H1 (cell line): ENCODE results near the gene CNOT3. TPM values are rescaled to one million over a fixed set of nuclear protein-coding genes. Genes with fewer than 3 reads are reported as not detected.

Experiments
- CTCF ChIA-PET: fragments of 300-600 bp; sonication (Branson Sonifier 250); formaldehyde crosslinking; loops from one replicate; lab custom pipeline; 2021; ENCODE audit not compliant: partially characterized antibody; lab: Charles Lee
- POLR2A ChIA-PET: fragments of 300-600 bp; sonication (Branson Sonifier 250); formaldehyde crosslinking; loops from one replicate; lab custom pipeline; 2021; ENCODE audit warnings: inconsistent platforms; ENCODE audit not compliant: partially characterized antibody; lab: Charles Lee
- DNase-seq, 2 experiments: peaks; one replicate each; pipeline versions ENCODE4 v3.0.0 to v3.0.0-alpha.2; 2010 to 2022; ENCODE audit warnings: low spot score in 2 of 2, low read depth in 1 of 2, mixed read lengths in 1 of 2
- FAIRE-seq: peaks from 2 replicates; lab custom pipeline; 2011; peaks lifted over from hg19 to GRCh38; lab: Jason Lieb, UNC
- H2AFZ ChIP-seq: 2 replicates; pipeline ENCODE4 v1.8.1; 2012; ENCODE audit warnings: low read length, inconsistent platforms
- H2AK5ac ChIP-seq: 2 replicates; pipeline ENCODE4 v1.6.1; 2013; ENCODE audit warnings: low read depth, low read length
- H2BK120ac ChIP-seq: replicated peaks from 2 replicates; pipeline ENCODE3; 2013; ENCODE audit warnings: low read depth, low read length, inconsistent platforms
- H2BK12ac ChIP-seq: 2 replicates; pipeline ENCODE4 v1.6.1; 2013; ENCODE audit warnings: low read depth, low read length
- H2BK15ac ChIP-seq: 2 replicates; pipeline ENCODE4 v1.6.1; 2013; ENCODE audit warnings: low read length
- H2BK20ac ChIP-seq: 2 replicates; pipeline ENCODE4 v1.6.1; 2013; ENCODE audit warnings: low read length
- H2BK5ac ChIP-seq: 2 replicates; pipeline ENCODE4 v1.6.1; 2013; ENCODE audit warnings: low read depth, low read length
- H3K14ac ChIP-seq: 2 replicates; pipeline ENCODE4 v1.6.1; 2013; ENCODE audit warnings: inconsistent platforms; ENCODE audit not compliant: insufficient read length
- H3K18ac ChIP-seq: 2 replicates; pipeline ENCODE4 v1.6.1; 2013; ENCODE audit warnings: low read length; ENCODE audit errors: extremely low read depth
- H3K23ac ChIP-seq: 2 replicates; pipeline ENCODE4 v1.6.1; 2013; ENCODE audit warnings: inconsistent platforms; ENCODE audit not compliant: insufficient read length
- H3K23me2 ChIP-seq: 2 replicates; pipeline ENCODE4 v1.6.1; 2013; ENCODE audit warnings: low read depth, low read length
- H3K27ac ChIP-seq: 2 replicates; pipeline ENCODE4 v1.6.1; 2011; ENCODE audit warnings: low read depth, low read length, inconsistent platforms
- H3K27me3 ChIP-seq, 4 experiments: replicated peaks in 1 of 4; 1 replicate in 1 of 4; 2 replicates in 3 of 4; pipeline versions ENCODE4 v1.6.1 to v1.8.1; 2011 to 2013; ENCODE audit warnings: low read length in 3 of 4, mild to moderate bottlenecking in 3 of 4, inconsistent platforms in 2 of 4, mixed read lengths in 2 of 4, moderate library complexity in 1 of 4; ENCODE audit not compliant: control insufficient read depth in 3 of 4, insufficient read depth in 3 of 4; ENCODE audit errors: extremely low read depth in 1 of 4
- H3K36me3 ChIP-seq, 4 experiments: 2 replicates each; pipeline versions ENCODE4 v1.6.1 to v1.8.1; 2011 to 2013; ENCODE audit warnings: mild to moderate bottlenecking in 4 of 4, low read length in 3 of 4, moderate library complexity in 2 of 4, control low read depth in 1 of 4, inconsistent platforms in 1 of 4; ENCODE audit not compliant: insufficient read depth in 4 of 4, control insufficient read depth in 2 of 4
- H3K4ac ChIP-seq: replicated peaks from 2 replicates; pipeline ENCODE3; 2013; ENCODE audit warnings: low read length, low read depth, mixed read lengths, inconsistent platforms; ENCODE audit not compliant: insufficient read length
- H3K4me1 ChIP-seq, 4 experiments: replicated peaks in 1 of 4; 1 replicate in 1 of 4; 2 replicates in 3 of 4; pipeline versions ENCODE4 v1.6.1 to v1.8.1; 2011 to 2013; ENCODE audit warnings: low read length in 3 of 4, inconsistent platforms in 2 of 4, mixed read lengths in 1 of 4; ENCODE audit not compliant: insufficient read depth in 4 of 4, control insufficient read depth in 3 of 4
- H3K4me2 ChIP-seq, 2 experiments: 2 replicates each; pipeline versions ENCODE4 v1.6.1 to v1.8.1; 2011 to 2013; ENCODE audit warnings: low read depth in 2 of 2, low read length in 2 of 2, control low read depth in 1 of 2, inconsistent platforms in 1 of 2, mild to moderate bottlenecking in 1 of 2; ENCODE audit not compliant: insufficient read depth in 1 of 2
- H3K4me3 ChIP-seq, 4 experiments: fragments of 200-600, 300-600 bp in 1 of 4; sonication (generic), shearing (Covaris generic), sonication (Bioruptor Twin) in 1 of 4; 2 replicates each; pipeline versions ENCODE4 v1.5.1 to v1.8.1; 2011 to 2016; ENCODE audit warnings: low read length in 4 of 4, low read depth in 3 of 4, control low read depth in 2 of 4, inconsistent platforms in 2 of 4, mild to moderate bottlenecking in 2 of 4, mixed read lengths in 1 of 4, moderate library complexity in 1 of 4; ENCODE audit not compliant: insufficient read depth in 2 of 4; ENCODE audit errors: extremely low read depth in 1 of 4
- H3K56ac ChIP-seq: replicated peaks from 2 replicates; pipeline ENCODE3; 2013; ENCODE audit warnings: low read depth, mild to moderate bottlenecking, mixed read lengths, low read length, inconsistent platforms; ENCODE audit not compliant: insufficient read length
- H3K79me1 ChIP-seq: 2 replicates; pipeline ENCODE4 v1.6.1; 2013; ENCODE audit warnings: low read depth, low read length, control low read depth
- H3K79me2 ChIP-seq, 2 experiments: 2 replicates each; pipeline versions ENCODE4 v1.6.1 to v1.8.1; 2012 to 2013; ENCODE audit warnings: low read length in 2 of 2, mild to moderate bottlenecking in 2 of 2, inconsistent platforms in 1 of 2; ENCODE audit not compliant: insufficient read depth in 2 of 2, control insufficient read depth in 1 of 2
- H3K9ac ChIP-seq, 4 experiments: replicated peaks in 1 of 4; 1 replicate in 1 of 4; 2 replicates in 3 of 4; pipeline versions ENCODE4 v1.6.1 to v1.8.1; 2011 to 2013; ENCODE audit warnings: low read depth in 3 of 4, low read length in 3 of 4, control low read depth in 2 of 4, mild to moderate bottlenecking in 2 of 4, moderate library complexity in 2 of 4, inconsistent platforms in 1 of 4; ENCODE audit errors: extremely low read depth in 1 of 4
- H3K9me3 ChIP-seq, 2 experiments: 2 replicates each; pipeline versions ENCODE4 v1.6.1 to v1.8.1; 2012 to 2013; ENCODE audit warnings: mild to moderate bottlenecking in 2 of 2, moderate library complexity in 2 of 2, control low read depth in 1 of 2, inconsistent platforms in 1 of 2, low read depth in 1 of 2, low read length in 1 of 2, mixed read lengths in 1 of 2; ENCODE audit not compliant: insufficient read depth in 2 of 2
- H4K20me1 ChIP-seq, 2 experiments: replicated peaks in 1 of 2; 2 replicates each; pipeline versions ENCODE3 to v1.8.1; 2011 to 2013; ENCODE audit warnings: inconsistent platforms in 2 of 2, low read length in 2 of 2, mild to moderate bottlenecking in 1 of 2; ENCODE audit not compliant: insufficient read depth in 2 of 2, control insufficient read depth in 1 of 2
- H4K5ac ChIP-seq: 2 replicates; pipeline ENCODE4 v1.6.1; 2013; ENCODE audit warnings: low read length, low read depth, mixed read lengths, inconsistent platforms; ENCODE audit not compliant: insufficient read length
- H4K8ac ChIP-seq: 2 replicates; pipeline ENCODE4 v1.8.0; 2013; ENCODE audit warnings: mild to moderate bottlenecking, moderate library complexity, low read length, inconsistent platforms; ENCODE audit not compliant: insufficient read depth; ENCODE audit errors: extremely low read depth
- H4K91ac ChIP-seq: replicated peaks from 2 replicates; pipeline ENCODE3; 2013; ENCODE audit warnings: low read length, mixed read lengths, inconsistent platforms; ENCODE audit not compliant: insufficient read length
- BACH1 ChIP-seq: IDR thresholded peaks from 2 replicates; pipeline ENCODE4 v1.6.1; 2012; ENCODE audit warnings: low read length, improper control_type of control experiment
- CBX8 ChIP-seq: fragments of 300-800, 300-1000 bp; sonication (generic); IDR thresholded peaks from 2 replicates; pipeline ENCODE4 v1.7.1; 2016; ENCODE audit warnings: low read depth, low read length, borderline replicate concordance
- CREB1 ChIP-seq: IDR thresholded peaks from 2 replicates; pipeline ENCODE4 v1.6.1; 2012; ENCODE audit warnings: inconsistent platforms
- HDAC6 ChIP-seq: IDR thresholded peaks from one replicate; pipeline ENCODE4 v1.7.1; 2012; ENCODE audit warnings: low read depth, mild to moderate bottlenecking, inconsistent platforms, low read length, moderate library complexity
- JUN ChIP-seq: IDR thresholded peaks from 2 replicates; pipeline ENCODE4 v1.6.1; 2011; ENCODE audit warnings: low read depth, mild to moderate bottlenecking, improper control_type of control experiment, low read length
- JUND ChIP-seq: IDR thresholded peaks from 2 replicates; pipeline ENCODE4 v1.6.1; 2011; ENCODE audit warnings: mild to moderate bottlenecking, improper control_type of control experiment, low read length
- RBBP5 ChIP-seq: IDR thresholded peaks from 2 replicates; pipeline ENCODE4 v1.7.1; 2012; ENCODE audit warnings: low read depth, mild to moderate bottlenecking, inconsistent platforms, low read length, moderate library complexity, borderline replicate concordance
- SAP30 ChIP-seq: fragments of 300-600 bp; sonication (generic); IDR thresholded peaks from 2 replicates; pipeline ENCODE4 v1.7.1; 2012; ENCODE audit warnings: low read length, moderate library complexity, mild to moderate bottlenecking, inconsistent platforms; ENCODE audit not compliant: insufficient read depth, insufficient replicate concordance
- SP1 ChIP-seq: IDR thresholded peaks from 2 replicates; pipeline ENCODE4 v1.6.1; 2011; ENCODE audit warnings: low read depth, low read length
- WGBS, 2 experiments: shearing (Covaris generic) in 1 of 2; methylation state at CpG; one replicate each; pipeline versions ENCODE4 v1.1.6 to v1.1.7; 2013 to 2015; ENCODE audit warnings: low lambda C conversion rate in 2 of 2, mixed read lengths in 2 of 2, inconsistent platforms in 1 of 2, low coverage in 1 of 2, missing lambda C conversion rate in 1 of 2; ENCODE audit not compliant: insufficient replicate concordance in 2 of 2, insufficient coverage in 1 of 2, insufficient read length in 1 of 2; ENCODE audit errors: extremely low coverage in 1 of 2, missing lambda C conversion rate in 1 of 2; 5-methylcytosine and 5-hydroxymethylcytosine counted together
- polyA plus RNA-seq, 7 experiments: library from polyadenylated mRNA; depleted of rRNA in 3 of 7; stranded (reverse) in 5 of 7; unstranded in 2 of 7; fragments of >200 nt in 5 of 7; fragments of 200-250 nt in 2 of 7; gene quantifications; 1 replicate in 5 of 7; 2 replicates in 1 of 7; 4 replicates in 1 of 7; pipeline versions ENCODE4 v1.2.1 to v1.2.3, GENCODE V29; 2011 to 2013; ENCODE audit warnings: missing spikeins in 2 of 7, mixed read lengths in 2 of 7
- total RNA-seq: library from RNA; stranded (reverse); fragmentation: NEBNext Ultra II Directional; extraction: Animal tissue kit (Norgen Biotek cat#: 25700); gene quantifications from 2 replicates; pipeline ENCODE4 v1.2.1, GENCODE V29; 2021
- TF ChIP-seq, protein P1 (sequence below): IDR thresholded peaks from 2 replicates; pipeline ENCODE4 v1.6.1; 2012; ENCODE audit warnings: low read length, inconsistent platforms
- TF ChIP-seq, protein P2 (sequence below): IDR thresholded peaks from 2 replicates; pipeline ENCODE4 v1.6.1; 2012; ENCODE audit warnings: inconsistent platforms

The CNOT3 gene
- total and polyA plus RNA-seq, 2 of the 8 experiments (the other 6 are each of a cell fraction or from before 2014, with no cell fraction given), result 21.2 to 86.4 TPM

DNA sequence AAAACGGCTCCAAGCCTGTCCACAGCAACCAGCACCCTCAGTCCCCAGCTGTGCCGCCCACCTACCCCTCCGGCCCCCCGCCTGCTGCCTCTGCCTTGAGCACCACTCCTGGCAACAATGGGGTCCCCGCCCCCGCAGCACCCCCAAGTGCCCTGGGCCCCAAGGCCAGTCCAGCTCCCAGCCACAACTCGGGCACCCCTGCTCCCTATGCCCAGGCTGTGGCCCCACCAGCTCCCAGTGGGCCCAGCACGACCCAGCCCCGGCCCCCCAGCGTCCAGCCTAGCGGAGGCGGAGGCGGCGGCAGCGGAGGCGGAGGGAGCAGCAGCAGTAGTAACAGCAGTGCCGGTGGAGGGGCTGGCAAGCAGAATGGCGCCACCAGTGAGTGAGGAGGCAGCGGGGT is 10.6 kb downstream of the CNOT3 start:
- Histone ChIP-seq H2BK5ac (no peak overlapping the region), H3K79me1 (no peaks in the 10 kb centered on the region; the same call in 1 of the 2 replicates), H4K5ac (no peak overlapping the region), H4K91ac (no peak overlapping the region), H3K9ac (no peak overlapping the region), H2BK15ac (no peak overlapping the region), H3K4me3 (no peak overlapping the region), H3K4me2 (no peak overlapping the region), H3K18ac (no peak overlapping the region), H2BK12ac (no peak overlapping the region), H3K4ac (no peak overlapping the region), H3K79me2 (no peaks in the 10 kb centered on the region), H3K4me1 (no peaks in the 10 kb centered on the region), H2BK20ac (no peak overlapping the region), H3K27me3 (no peaks in the 10 kb centered on the region), H3K9me3 (no peaks in the 10 kb centered on the region), H3K27ac (no peak overlapping the region), H2AK5ac (no peak overlapping the region), H2AFZ (no peak overlapping the region), H3K36me3 (peaks cover 51 to 95% (median 83%) of the 10 kb centered on the region in 4 experiments), H3K23ac (no peak overlapping the region), H2BK120ac (no peak overlapping the region), H4K20me1 (peaks cover 22 to 37% of the 10 kb centered on the region in 2 experiments), H3K14ac (no peak overlapping the region), H3K23me2 (no peaks in the 10 kb centered on the region), H3K56ac (no peak overlapping the region), H4K8ac (no peak overlapping the region; the same call in 1 of the 2 replicates)
- CTCF ChIA-PET, result interaction anchor here (1.1 to 2.3 kb wide), 2 partner anchors 9 kb away, joined by 3 to 6 read pairs; no protein-coding TSS in a partner anchor
- FAIRE-seq (no peak), DNase-seq (no peak)
- WGBS, 2 experiments, result 93% methylated on average over 14 of the region's 19 CpGs; no CpG with 5 or more reads in 1 of the 2 experiments
- POLR2A ChIA-PET, result interaction anchor here (0.8 to 14.8 kb wide), 7 partner anchors 9 to 55 kb away, joined by 3 to 348 read pairs (median 3); partner anchors contain the start of genes CNOT3 and LENG1
- TF ChIP-seq JUN, result no peak
- TF ChIP-seq BACH1, result no peak
- TF ChIP-seq CREB1, result no peak
- TF ChIP-seq RBBP5, result no peak
- no peak for TF ChIP-seq HDAC6
- TF ChIP-seq, protein P1, sequence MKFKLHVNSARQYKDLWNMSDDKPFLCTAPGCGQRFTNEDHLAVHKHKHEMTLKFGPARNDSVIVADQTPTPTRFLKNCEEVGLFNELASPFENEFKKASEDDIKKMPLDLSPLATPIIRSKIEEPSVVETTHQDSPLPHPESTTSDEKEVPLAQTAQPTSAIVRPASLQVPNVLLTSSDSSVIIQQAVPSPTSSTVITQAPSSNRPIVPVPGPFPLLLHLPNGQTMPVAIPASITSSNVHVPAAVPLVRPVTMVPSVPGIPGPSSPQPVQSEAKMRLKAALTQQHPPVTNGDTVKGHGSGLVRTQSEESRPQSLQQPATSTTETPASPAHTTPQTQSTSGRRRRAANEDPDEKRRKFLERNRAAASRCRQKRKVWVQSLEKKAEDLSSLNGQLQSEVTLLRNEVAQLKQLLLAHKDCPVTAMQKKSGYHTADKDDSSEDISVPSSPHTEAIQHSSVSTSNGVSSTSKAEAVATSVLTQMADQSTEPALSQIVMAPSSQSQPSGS, result no peak
- TF ChIP-seq CBX8, result no peak
- TF ChIP-seq SAP30, result no peak
- no peak for TF ChIP-seq JUND
- TF ChIP-seq, protein P2, sequence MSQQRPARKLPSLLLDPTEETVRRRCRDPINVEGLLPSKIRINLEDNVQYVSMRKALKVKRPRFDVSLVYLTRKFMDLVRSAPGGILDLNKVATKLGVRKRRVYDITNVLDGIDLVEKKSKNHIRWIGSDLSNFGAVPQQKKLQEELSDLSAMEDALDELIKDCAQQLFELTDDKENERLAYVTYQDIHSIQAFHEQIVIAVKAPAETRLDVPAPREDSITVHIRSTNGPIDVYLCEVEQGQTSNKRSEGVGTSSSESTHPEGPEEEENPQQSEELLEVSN, result no peak
- no peak for TF ChIP-seq SP1
